ENCODE results near the gene EDRF1. TPM values are rescaled to one million over a fixed set of nuclear protein-coding genes. Genes with fewer than 3 reads are reported as not detected.

The EDRF1 gene
- total RNA-seq, 1 donor from 2014 or later = 18.1 TPM

DNA sequence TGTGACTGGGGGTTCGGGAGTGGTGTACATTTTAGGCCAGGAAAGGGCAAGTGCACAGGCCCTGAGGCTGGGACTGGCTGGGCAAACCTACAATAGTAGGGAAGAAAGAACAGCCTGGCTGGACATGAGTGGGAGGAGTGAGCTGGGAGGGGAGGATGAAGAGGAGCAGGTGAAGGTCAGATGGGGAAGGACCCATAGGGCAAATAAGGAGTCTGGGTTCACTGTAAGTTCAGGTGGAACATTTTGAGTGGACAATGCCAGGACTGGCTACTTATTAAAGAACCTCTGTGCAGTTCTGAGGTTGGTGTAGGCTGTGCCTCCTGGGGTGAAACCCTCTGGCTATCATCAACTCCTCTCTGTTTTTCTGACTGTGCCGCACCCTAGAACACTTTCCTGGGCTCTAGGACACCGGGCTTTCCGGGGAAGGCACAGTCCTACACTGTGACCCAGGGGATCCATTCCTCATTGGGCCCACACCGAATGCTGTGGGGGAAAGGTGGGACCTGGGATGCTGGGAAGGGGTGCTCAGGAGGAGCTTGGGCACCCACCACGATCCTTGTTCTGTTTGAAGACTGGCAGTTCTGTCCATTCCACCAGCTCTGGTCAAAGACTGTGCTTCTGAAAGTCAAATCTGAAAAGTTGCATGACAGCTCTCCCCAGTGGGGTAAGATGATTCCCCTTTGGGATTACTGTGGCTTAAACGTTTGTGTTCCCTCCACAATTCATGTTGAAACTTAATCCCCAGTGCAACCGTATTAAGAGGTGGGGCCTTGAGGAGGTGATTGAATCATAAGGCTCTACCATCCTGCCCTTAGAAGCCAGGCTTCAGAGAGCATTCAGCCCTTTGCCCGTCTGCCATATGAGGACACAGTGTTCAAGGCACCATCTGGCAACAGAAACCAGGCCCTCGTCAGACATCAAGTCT is 60.2 kb downstream of the EDRF1 start:
- Histone ChIP-seq H3K27ac (no peak overlapping the region), H3K4me3 (no peak overlapping the region), H3K4me1 (no peaks in the 10 kb centered on the region), H3K27me3 (ENCODE audit: low read depth) (peaks cover 6% of the 10 kb centered on the region), H3K9me3 (no peaks in the 10 kb centered on the region), H3K36me3 (no peaks in the 10 kb centered on the region)
- intact Hi-C loops (cut with DNase I) = no loop called here
- TF ChIP-seq, protein P1, sequence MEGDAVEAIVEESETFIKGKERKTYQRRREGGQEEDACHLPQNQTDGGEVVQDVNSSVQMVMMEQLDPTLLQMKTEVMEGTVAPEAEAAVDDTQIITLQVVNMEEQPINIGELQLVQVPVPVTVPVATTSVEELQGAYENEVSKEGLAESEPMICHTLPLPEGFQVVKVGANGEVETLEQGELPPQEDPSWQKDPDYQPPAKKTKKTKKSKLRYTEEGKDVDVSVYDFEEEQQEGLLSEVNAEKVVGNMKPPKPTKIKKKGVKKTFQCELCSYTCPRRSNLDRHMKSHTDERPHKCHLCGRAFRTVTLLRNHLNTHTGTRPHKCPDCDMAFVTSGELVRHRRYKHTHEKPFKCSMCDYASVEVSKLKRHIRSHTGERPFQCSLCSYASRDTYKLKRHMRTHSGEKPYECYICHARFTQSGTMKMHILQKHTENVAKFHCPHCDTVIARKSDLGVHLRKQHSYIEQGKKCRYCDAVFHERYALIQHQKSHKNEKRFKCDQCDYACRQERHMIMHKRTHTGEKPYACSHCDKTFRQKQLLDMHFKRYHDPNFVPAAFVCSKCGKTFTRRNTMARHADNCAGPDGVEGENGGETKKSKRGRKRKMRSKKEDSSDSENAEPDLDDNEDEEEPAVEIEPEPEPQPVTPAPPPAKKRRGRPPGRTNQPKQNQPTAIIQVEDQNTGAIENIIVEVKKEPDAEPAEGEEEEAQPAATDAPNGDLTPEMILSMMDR (IDR thresholded peaks at IDR 0.05) = no peak
- DNase-seq = no peak
- ATAC-seq = no peak

DNA sequence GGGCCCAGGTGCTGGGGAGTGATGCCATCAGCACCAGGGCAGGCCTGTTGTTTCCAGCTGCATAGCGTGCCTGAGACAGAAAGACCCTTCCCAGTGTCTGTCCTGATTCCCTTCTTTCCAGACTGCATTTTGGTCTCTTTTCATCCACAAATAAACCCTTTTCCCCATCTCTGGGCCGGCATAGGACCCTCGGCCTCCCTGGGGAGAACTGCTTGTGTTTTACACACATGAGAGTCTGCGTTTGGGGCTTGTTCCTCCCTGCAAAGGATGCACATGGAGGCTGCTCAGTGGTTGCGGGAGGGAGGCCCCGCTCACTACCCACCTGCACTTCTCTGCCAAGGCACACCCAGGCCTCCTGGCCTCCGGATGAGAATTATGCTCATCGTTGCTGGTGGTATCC is 61.9 kb downstream of the EDRF1 start:
- TF ChIP-seq, protein P1 (IDR thresholded peaks at IDR 0.05) = no peak
- Histone ChIP-seq H3K4me1 (no peaks in the 10 kb centered on the region), H3K9me3 (no peaks in the 10 kb centered on the region), H3K27me3 (ENCODE audit: low read depth) (peaks cover 6% of the 10 kb centered on the region), H3K27ac (no peak overlapping the region), H3K36me3 (no peaks in the 10 kb centered on the region), H3K4me3 (no peak overlapping the region)
- no peak for ATAC-seq
- DNase-seq = no peak
- intact Hi-C loops (cut with DNase I) = no loop called here

DNA sequence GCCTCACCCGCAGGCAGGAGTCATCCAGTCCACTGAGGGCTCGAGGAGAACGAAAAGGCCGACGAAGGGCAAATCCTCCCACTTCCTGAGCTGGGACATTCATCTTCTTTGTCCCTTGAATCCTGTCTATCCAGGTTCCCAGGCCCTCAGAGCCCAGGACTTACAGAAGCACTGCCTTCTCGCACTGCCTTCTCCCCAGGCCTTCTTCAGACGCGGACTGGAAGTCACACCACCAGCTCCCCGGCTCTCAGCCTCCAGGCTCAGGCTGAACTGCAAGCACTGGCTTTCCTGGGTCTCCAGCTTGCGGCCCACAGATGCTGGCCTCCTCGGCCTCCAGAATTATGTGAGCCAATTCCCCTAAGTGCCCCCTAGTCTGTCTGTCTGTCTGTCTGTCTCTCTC is 62.5 kb downstream of the EDRF1 start:
- peaks cover 6% of the 10 kb centered on the region for H3K27me3 ChIP-seq (ENCODE audit: low read depth)
- H3K27ac ChIP-seq = no peak overlapping the region
- H3K36me3 ChIP-seq = no peaks in the 10 kb centered on the region
- no peak overlapping the region for H3K4me3 ChIP-seq
- no peak for DNase-seq
- TF ChIP-seq, protein P1 (IDR thresholded peaks at IDR 0.05) = no peak
- ATAC-seq = no peak
- no peaks in the 10 kb centered on the region for H3K4me1 ChIP-seq
- H3K9me3 ChIP-seq = no peaks in the 10 kb centered on the region
- intact Hi-C loops (cut with DNase I) = no loop called here

DNA sequence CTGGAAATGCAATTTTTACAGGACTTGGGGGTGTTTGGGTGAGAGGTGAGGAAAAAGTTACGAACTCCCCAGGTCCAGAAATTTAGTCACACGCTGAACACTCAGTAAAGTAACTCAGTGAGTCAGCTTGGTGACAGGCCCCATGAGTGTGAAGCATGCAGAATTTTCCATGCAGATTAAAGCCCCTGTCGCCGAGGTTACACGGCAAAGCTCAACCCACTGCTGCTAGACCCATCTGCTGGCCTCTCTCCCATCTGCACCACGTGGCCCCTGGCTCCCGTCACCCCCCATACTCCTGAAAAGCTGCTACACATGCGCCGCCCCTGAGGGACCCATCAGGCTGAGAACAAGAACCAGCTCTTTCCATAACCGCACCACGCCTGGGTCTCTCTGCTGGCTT is 63.1 kb downstream of the EDRF1 start:
- Histone ChIP-seq H3K36me3 (no peaks in the 10 kb centered on the region), H3K9me3 (no peaks in the 10 kb centered on the region), H3K4me3 (no peak overlapping the region), H3K4me1 (no peaks in the 10 kb centered on the region), H3K27ac (no peak overlapping the region), H3K27me3 (ENCODE audit: low read depth) (peaks cover 4% of the 10 kb centered on the region)
- intact Hi-C loops (cut with DNase I) = no loop called here
- ATAC-seq (no peak), DNase-seq (no peak)
- TF ChIP-seq, protein P1 (IDR thresholded peaks at IDR 0.05) = no peak

DNA sequence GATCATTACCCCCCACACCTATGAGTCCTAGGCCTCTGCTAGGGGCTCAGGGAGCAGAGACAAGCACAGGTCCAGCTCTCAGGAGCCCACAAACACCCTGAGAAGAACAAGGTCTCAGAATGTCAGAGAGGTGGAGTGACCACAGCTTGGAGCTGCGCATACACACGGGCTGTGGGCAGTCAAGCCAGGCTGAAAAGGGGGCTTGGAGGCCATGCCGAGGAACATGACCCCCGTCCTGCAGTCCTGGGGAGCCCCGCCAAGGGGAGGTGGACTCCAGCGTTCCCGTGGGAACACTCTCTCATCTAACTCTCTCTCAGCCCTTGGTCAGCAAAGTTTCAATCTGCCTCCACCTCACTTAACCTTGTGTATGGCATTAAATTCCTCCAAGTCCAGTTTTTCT is 63.9 kb downstream of the EDRF1 start:
- Histone ChIP-seq H3K9me3 (no peaks in the 10 kb centered on the region), H3K36me3 (peaks cover 3% of the 10 kb centered on the region), H3K4me3 (no peak overlapping the region), H3K4me1 (no peaks in the 10 kb centered on the region), H3K27me3 (ENCODE audit: low read depth) (no peaks in the 10 kb centered on the region), H3K27ac (no peak overlapping the region)
- no peak for ATAC-seq
- no peak for DNase-seq
- TF ChIP-seq, protein P1 (IDR thresholded peaks at IDR 0.05) = no peak
- intact Hi-C loops (cut with DNase I) = no loop called here
